ENCODE measurements around the gene PROK1.

GRCh38 chr1:110455151-110455550 is 4.2 kb downstream of the PROK1 start:
- TF ChIP-seq POLR2A (IDR thresholded peaks at IDR 0.05; ENCODE audit: insufficient read depth in 1 of 2, low read depth in 2 of 2, low read length in 2 of 2) (no peak), ZNF335 (CRISPR knock-in tag; IDR thresholded peaks at IDR 0.05) (no peak), BRCA1 (CRISPR knock-in tag; IDR thresholded peaks at IDR 0.05) (no peak), ETV6 (CRISPR knock-in tag; conservative IDR thresholded peaks at IDR 0.05) (no peak), POLR2AphosphoS5 (IDR thresholded peaks at IDR 0.05; ENCODE audit: low read depth, low read length) (no peak), RFX1 (IDR thresholded peaks at IDR 0.05) (no peak), U2AF2 (IDR thresholded peaks at IDR 0.05; ENCODE audit: low read depth, low read length) (no peak), GLI4 (CRISPR knock-in tag; IDR thresholded peaks at IDR 0.05; ENCODE audit: borderline replicate concordance) (no peak), ZNF850 (CRISPR knock-in tag; conservative IDR thresholded peaks at IDR 0.05) (no peak)
